Activated CD4-positive, alpha-beta memory T cell treated with anti-CD3 and anti-CD28 coated beads for 36 hours (primary cell): ENCODE data around the gene CYP2D6. TPM values are rescaled to one million over a fixed set of nuclear protein-coding genes. Genes with fewer than 3 reads are reported as not detected.

ENCODE experiments used
- CTCF ChIA-PET: fragments of 350-600 bp; sonication (Branson Sonifier 250); formaldehyde crosslinking; loops from one replicate; lab custom pipeline; 2021; ENCODE audit warnings: antibody characterized with exemption, inconsistent platforms; lab: Charles Lee
- POLR2A ChIA-PET: fragments of 350-600 bp; sonication (Branson Sonifier 250); formaldehyde crosslinking; loops from one replicate; lab custom pipeline; 2021; ENCODE audit warnings: antibody characterized with exemption; lab: Charles Lee
- DNase-seq: peaks from one replicate; pipeline ENCODE4 v3.0.0-alpha.2; 2020
- H3K27ac Mint-ChIP-seq: one replicate; pipeline ENCODE4 v1.8.0; 2021; ENCODE audit warnings: mixed read lengths
- H3K27me3 Mint-ChIP-seq: one replicate; pipeline ENCODE4 v1.8.0; 2021; ENCODE audit warnings: mixed read lengths
- H3K36me3 Mint-ChIP-seq: one replicate; pipeline ENCODE4 v1.8.0; 2021; ENCODE audit warnings: mixed read lengths
- H3K4me1 Mint-ChIP-seq: one replicate; pipeline ENCODE4 v1.8.0; 2021; ENCODE audit warnings: low read depth, mixed read lengths
- H3K4me3 Mint-ChIP-seq: one replicate; pipeline ENCODE4 v1.8.0; 2021; ENCODE audit warnings: mild to moderate bottlenecking, mixed read lengths
- H3K9me3 Mint-ChIP-seq: one replicate; pipeline ENCODE4 v1.8.0; 2021; ENCODE audit warnings: mixed read lengths
- intact Hi-C: fragments of 100-400 bp; cut with micrococcal nuclease; formaldehyde crosslinking; loops from one replicate; pipeline ENCODE4 v1.15.1; 2023
- total RNA-seq, 2 experiments: library from RNA; stranded (reverse); gene quantifications; one replicate each; pipeline ENCODE4 v1.2.3, GENCODE V29; 2021

CYP2D6 gene
- total RNA-seq, 2 experiments from 2014 or later, result 1.5 to 1.9 TPM

DNA sequence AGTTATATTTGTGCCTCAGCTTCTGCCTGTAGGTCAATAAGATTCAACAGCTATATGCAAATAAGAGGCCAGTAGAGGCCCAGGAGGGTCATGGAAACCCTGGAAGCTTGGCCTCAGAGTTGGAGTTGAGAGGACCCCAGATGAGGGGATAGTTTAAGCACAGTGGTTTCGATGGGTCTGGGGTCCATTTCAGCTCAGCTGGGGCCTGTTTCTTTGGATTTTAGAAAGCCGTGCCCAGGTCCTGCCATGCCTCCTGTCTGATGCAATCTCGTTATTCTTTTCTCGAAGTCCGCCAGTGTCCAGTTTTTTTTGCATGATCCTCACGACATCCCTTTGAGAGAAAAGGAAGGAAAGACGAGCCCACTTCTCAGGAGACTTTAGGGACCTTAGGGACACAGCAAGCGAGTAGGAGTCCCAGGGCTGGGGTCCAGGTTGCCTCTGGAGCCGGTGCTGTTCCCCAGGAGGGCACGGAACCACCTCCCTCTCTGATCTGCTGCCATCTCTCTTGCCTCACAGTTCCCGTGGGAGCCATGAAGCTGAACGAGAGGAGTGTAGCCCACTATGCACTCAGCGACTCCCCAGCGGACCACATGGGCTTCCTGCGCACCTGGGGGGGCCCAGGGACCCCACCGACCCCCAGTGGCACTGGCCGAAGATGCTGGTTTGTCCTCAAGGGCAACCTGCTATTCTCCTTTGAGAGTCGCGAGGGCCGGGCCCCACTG lies 53.7 kb downstream of the CYP2D6 start:
- Mint-ChIP-seq H3K4me3 (no peak overlapping the region), H3K9me3 (no peaks in the 10 kb centered on the region), H3K27ac (no peak overlapping the region), H3K27me3 (no peaks in the 10 kb centered on the region), H3K36me3 (peaks cover 4% of the 10 kb centered on the region), H3K4me1 (peaks cover 37% of the 10 kb centered on the region)
- ChIA-PET POLR2A (interaction anchor here (0.7 kb wide), 1 partner anchor 16 kb away, joined by 3 read pairs; no protein-coding TSS in a partner anchor), CTCF (interaction anchor here (2.4 kb wide), 1 partner anchor 14 kb away, joined by 18 read pairs; the partner anchor contains the start of gene NDUFA6)
- DNase-seq, result no peak
- intact Hi-C loops, result no loop called here

Other genes with a start within 250 kb of the CYP2D6 start
- gene SHISA8, start 215.7 kb downstream of the CYP2D6 start, total RNA-seq, result 1 to 10 TPM in 1 of 2 experiments, under 1 TPM in 1; 0.97 to 1.1 TPM
- gene TNFRSF13C, start 204.0 kb downstream of the CYP2D6 start, total RNA-seq, result 1 to 10 TPM; 3.2 to 5.0 TPM
- 100 to 1,000 TPM in 1 of 2 experiments, 10 to 100 TPM in 1; 99.9 to 106 TPM for gene CENPM, start 183.7 kb downstream of the CYP2D6 start, total RNA-seq
- gene SEPTIN3, start 161.4 kb downstream of the CYP2D6 start, total RNA-seq, result 1 to 10 TPM; 2.2 to 2.8 TPM
- gene WBP2NL, start 132.0 kb downstream of the CYP2D6 start, total RNA-seq, result 1 to 10 TPM in 1 of 2 experiments, under 1 TPM in 1; 0.82 to 1.5 TPM
- gene NAGA, start 60.0 kb downstream of the CYP2D6 start, total RNA-seq, result 10 to 100 TPM; 28.9 to 30.5 TPM
- 1 to 10 TPM; 2.7 to 2.8 TPM for gene PHETA2, start 56.6 kb downstream of the CYP2D6 start, total RNA-seq
- gene SMDT1, start 51.1 kb downstream of the CYP2D6 start, total RNA-seq, result 10 to 100 TPM; 59.5 to 59.9 TPM
- 100 to 1,000 TPM; 124 to 129 TPM for gene NDUFA6, start 40.0 kb downstream of the CYP2D6 start, total RNA-seq
- gene TCF20, start 139.8 kb upstream of the CYP2D6 start, total RNA-seq, result 10 to 100 TPM; 69.6 to 71.6 TPM